CD14-positive monocyte (primary cell): ENCODE results near the gene COQ6. TPM values are rescaled to one million over a fixed set of nuclear protein-coding genes. Genes with fewer than 3 reads are reported as not detected.

ENCODE experiments used
- DNase-seq, 3 donors: peaks; one replicate each; pipeline ENCODE4 v3.0.0-alpha.2; 2011 to 2022
- H2AFZ ChIP-seq: 2 replicates; pipeline ENCODE4 v1.6.0; 2012; ENCODE audit warnings: mild to moderate bottlenecking, low read depth, low read length, inconsistent platforms; ENCODE audit not compliant: insufficient read depth, poor library complexity, severe bottlenecking
- H3K27ac ChIP-seq, 2 donors: 1 replicate in 1 of 2; 2 replicates in 1 of 2; pipeline ENCODE4 v1.5.1; 2012 to 2013; ENCODE audit warnings: low read length in 2 of 2, control low read depth in 1 of 2, inconsistent platforms in 1 of 2, low read depth in 1 of 2, mild to moderate bottlenecking in 1 of 2
- H3K27me3 ChIP-seq, 2 donors: one replicate each; pipeline versions ENCODE4 v1.6.0 to v1.6.1; 2011 to 2013; ENCODE audit warnings: low read length in 2 of 2; ENCODE audit not compliant: control insufficient read depth in 2 of 2, insufficient read depth in 2 of 2
- H3K36me3 ChIP-seq, 2 donors: replicated peaks in 1 of 2; 1 replicate in 1 of 2; 2 replicates in 1 of 2; pipeline versions ENCODE4 v1.5.1 to v1.6.1; 2012 to 2013; ENCODE audit warnings: low read length in 2 of 2, control low read depth in 1 of 2, inconsistent platforms in 1 of 2, mild to moderate bottlenecking in 1 of 2; ENCODE audit not compliant: insufficient read depth in 2 of 2, control insufficient read depth in 1 of 2
- H3K4me1 ChIP-seq, 2 donors: 1 replicate in 1 of 2; 2 replicates in 1 of 2; pipeline versions ENCODE4 v1.5.1 to v1.6.1; 2012 to 2013; ENCODE audit warnings: low read length in 2 of 2, control low read depth in 1 of 2, inconsistent platforms in 1 of 2, mild to moderate bottlenecking in 1 of 2, moderate library complexity in 1 of 2; ENCODE audit not compliant: insufficient read depth in 2 of 2, control insufficient read depth in 1 of 2
- H3K4me2 ChIP-seq: replicated peaks from 2 replicates; pipeline ENCODE3; 2012; ENCODE audit warnings: low read length, moderate library complexity, mild to moderate bottlenecking; ENCODE audit not compliant: poor library complexity, severe bottlenecking; ENCODE audit errors: extremely low read depth
- H3K4me3 ChIP-seq, 3 experiments: fragments of 200-600 bp in 1 of 3; sonication (generic) in 1 of 3; replicated peaks in 1 of 3; 1 replicate in 2 of 3; 2 replicates in 1 of 3; pipeline ENCODE4 v1.5.1; 2011 to 2013; ENCODE audit warnings: low read length in 3 of 3, mild to moderate bottlenecking in 3 of 3, control low read depth in 2 of 3, low read depth in 2 of 3, inconsistent platforms in 1 of 3, moderate library complexity in 1 of 3
- H3K79me2 ChIP-seq: 2 replicates; pipeline ENCODE4 v1.6.0; 2012; ENCODE audit warnings: mild to moderate bottlenecking, control low read depth, inconsistent platforms, low read length, moderate library complexity; ENCODE audit not compliant: insufficient read depth
- H3K9ac ChIP-seq: 2 replicates; pipeline ENCODE4 v1.6.0; 2017; ENCODE audit warnings: low read length, mild to moderate bottlenecking; ENCODE audit not compliant: insufficient read depth, poor library complexity, severe bottlenecking
- H3K9me3 ChIP-seq, 2 donors: replicated peaks in 1 of 2; 1 replicate in 1 of 2; 2 replicates in 1 of 2; pipeline versions ENCODE4 v1.5.1 to v1.6.1; 2012 to 2013; ENCODE audit warnings: low read length in 2 of 2, control low read depth in 1 of 2; ENCODE audit not compliant: control insufficient read depth in 1 of 2, insufficient read depth in 1 of 2
- H4K20me1 ChIP-seq: 2 replicates; pipeline ENCODE4 v1.6.0; 2012; ENCODE audit warnings: mild to moderate bottlenecking, low read length, control low read depth, moderate library complexity; ENCODE audit not compliant: insufficient read depth
- H3K27ac Mint-ChIP-seq, 7 donors: one replicate each; pipeline ENCODE4 v1.8.0; 2020; ENCODE audit warnings: mild to moderate bottlenecking in 7 of 7, mixed read lengths in 7 of 7, moderate library complexity in 6 of 7, inconsistent platforms in 2 of 7
- H3K27me3 Mint-ChIP-seq, 3 donors: one replicate each; pipeline ENCODE4 v1.8.0; 2021 to 2022; ENCODE audit warnings: low read depth in 3 of 3, mild to moderate bottlenecking in 3 of 3, mixed read lengths in 3 of 3, moderate library complexity in 3 of 3, inconsistent platforms in 1 of 3
- H3K36me3 Mint-ChIP-seq, 2 donors: one replicate each; pipeline ENCODE4 v1.8.0; 2020; ENCODE audit warnings: mixed read lengths in 2 of 2, inconsistent platforms in 1 of 2, mild to moderate bottlenecking in 1 of 2
- H3K4me1 Mint-ChIP-seq: one replicate; pipeline ENCODE4 v1.8.0; 2020; ENCODE audit warnings: mild to moderate bottlenecking, mixed read lengths
- H3K4me3 Mint-ChIP-seq, 2 donors: one replicate each; pipeline ENCODE4 v1.8.0; 2020; ENCODE audit warnings: mild to moderate bottlenecking in 2 of 2, mixed read lengths in 2 of 2, moderate library complexity in 1 of 2
- H3K9me3 Mint-ChIP-seq, 7 donors: one replicate each; pipeline ENCODE4 v1.8.0; 2020 to 2022; ENCODE audit warnings: mixed read lengths in 7 of 7, mild to moderate bottlenecking in 6 of 7, moderate library complexity in 6 of 7, inconsistent platforms in 2 of 7
- CTCF ChIP-seq: fragments of 200-600 bp; IDR thresholded peaks from one replicate; pipeline ENCODE4 v1.8.0; 2022; ENCODE audit warnings: antibody characterized with exemption, mild to moderate bottlenecking
- WGBS: methylation state at CpG from one replicate; pipeline ENCODE4 v1.1.5; 2013; ENCODE audit warnings: missing lambda C conversion rate; ENCODE audit not compliant: insufficient coverage; 5-methylcytosine and 5-hydroxymethylcytosine counted together
- intact Hi-C, 2 donors: fragments of 100-400 bp; cut with micrococcal nuclease; formaldehyde crosslinking; loops; one replicate each; pipeline versions ENCODE4 v1.15.0 to v1.15.1; 2023
- polyA plus RNA-seq, 3 donors: library from polyadenylated mRNA; depleted of rRNA in 1 of 3; unstranded in 2 of 3; stranded (reverse) in 1 of 3; fragments of 300-500 nt in 2 of 3; fragments of >200 nt in 1 of 3; fragmentation: Illumina TruSeq in 2 of 3; gene quantifications; 1 replicate in 2 of 3; 2 replicates in 1 of 3; pipeline ENCODE4 v1.2.3, GENCODE V29; 2012 to 2021

COQ6 gene
- polyA plus RNA-seq, 3 donors: 14.1 to 21.1 (median 14.6) TPM

- intact Hi-C loops: no loop called here
- H3K9ac ChIP-seq: no peak overlapping the region
- no peaks in the 10 kb centered on the region for H3K9me3 ChIP-seq
- no peak for DNase-seq
- WGBS: 73% methylated on average over 1 of the region's 4 CpGs
- no peaks in the 10 kb centered on the region for H3K27me3 ChIP-seq
- H3K4me1 Mint-ChIP-seq: no peaks in the 10 kb centered on the region
- H3K4me3 Mint-ChIP-seq: no peak overlapping the region
- peaks cover 39 to 89% of the 10 kb centered on the region in 2 donors for H3K36me3 ChIP-seq
- no peak overlapping the region for H3K27ac ChIP-seq
- H3K4me2 ChIP-seq: no peak overlapping the region
- H2AFZ ChIP-seq: no peak overlapping the region
- TF ChIP-seq CTCF: no peak
- no peak overlapping the region for H3K4me3 ChIP-seq
- no peaks in the 10 kb centered on the region for H3K9me3 Mint-ChIP-seq
- H3K36me3 Mint-ChIP-seq: peaks cover 67 to 71% of the 10 kb centered on the region in 2 donors
- no peaks in the 10 kb centered on the region for H3K4me1 ChIP-seq
- H4K20me1 ChIP-seq: no peaks in the 10 kb centered on the region
- no peaks in the 10 kb centered on the region for H3K27me3 Mint-ChIP-seq
- no peaks in the 10 kb centered on the region for H3K79me2 ChIP-seq
- peak overlapping the region in 1 of 7 donors; percentile 48 for H3K27ac Mint-ChIP-seq
These were observed 15.1 kb downstream of the COQ6 start for GRCh38 chr14:73965216-73965615.

GRCh38 chr14:73968885-73969284, 18.8 kb downstream of the COQ6 start:
- Mint-ChIP-seq H3K9me3 (no peaks in the 10 kb centered on the region), H3K4me3 (no peak overlapping the region), H3K36me3 (peaks cover 44 to 46% of the 10 kb centered on the region in 2 donors), H3K27me3 (no peaks in the 10 kb centered on the region), H3K27ac (no peak overlapping the region), H3K4me1 (no peaks in the 10 kb centered on the region)
- no peak for TF ChIP-seq CTCF
- H2AFZ ChIP-seq: no peak overlapping the region
- peaks cover 13 to 76% of the 10 kb centered on the region in 2 donors for H3K36me3 ChIP-seq
- H3K27ac ChIP-seq: no peak overlapping the region
- H4K20me1 ChIP-seq: no peaks in the 10 kb centered on the region
- no peaks in the 10 kb centered on the region for H3K27me3 ChIP-seq
- H3K4me1 ChIP-seq: no peaks in the 10 kb centered on the region
- no peak overlapping the region for H3K4me2 ChIP-seq
- intact Hi-C loops: no loop called here
- H3K4me3 ChIP-seq: no peak overlapping the region
- no peak for DNase-seq
- no peak overlapping the region for H3K9ac ChIP-seq
- H3K79me2 ChIP-seq: no peaks in the 10 kb centered on the region
- H3K9me3 ChIP-seq: no peaks in the 10 kb centered on the region
- WGBS: 100% methylated on average over 1 of the region's 2 CpGs
